Peyer's patch (tissue), 4 donors: Measurements from ENCODE around the gene TMEM17.

Experiments used
- POLR2A ChIP-seq, 2 donors: fragments of 450-650 bp; IDR thresholded peaks; one replicate each; pipeline ENCODE4 v1.5.1; 2017; ENCODE audit warnings: antibody characterized with exemption in 2 of 2, mild to moderate bottlenecking in 2 of 2, moderate library complexity in 2 of 2
- TF ChIP-seq, protein P1 (sequence below), 6 experiments: fragments of 450-650 bp in 4 of 6; fragments of 200-600 bp in 2 of 6; sonication (generic) in 1 of 6; IDR thresholded peaks; one replicate each; pipeline ENCODE4 v1.5.1; 2017 to 2019; ENCODE audit warnings: antibody characterized with exemption in 6 of 6, mild to moderate bottlenecking in 3 of 6, moderate library complexity in 1 of 6

DNA sequence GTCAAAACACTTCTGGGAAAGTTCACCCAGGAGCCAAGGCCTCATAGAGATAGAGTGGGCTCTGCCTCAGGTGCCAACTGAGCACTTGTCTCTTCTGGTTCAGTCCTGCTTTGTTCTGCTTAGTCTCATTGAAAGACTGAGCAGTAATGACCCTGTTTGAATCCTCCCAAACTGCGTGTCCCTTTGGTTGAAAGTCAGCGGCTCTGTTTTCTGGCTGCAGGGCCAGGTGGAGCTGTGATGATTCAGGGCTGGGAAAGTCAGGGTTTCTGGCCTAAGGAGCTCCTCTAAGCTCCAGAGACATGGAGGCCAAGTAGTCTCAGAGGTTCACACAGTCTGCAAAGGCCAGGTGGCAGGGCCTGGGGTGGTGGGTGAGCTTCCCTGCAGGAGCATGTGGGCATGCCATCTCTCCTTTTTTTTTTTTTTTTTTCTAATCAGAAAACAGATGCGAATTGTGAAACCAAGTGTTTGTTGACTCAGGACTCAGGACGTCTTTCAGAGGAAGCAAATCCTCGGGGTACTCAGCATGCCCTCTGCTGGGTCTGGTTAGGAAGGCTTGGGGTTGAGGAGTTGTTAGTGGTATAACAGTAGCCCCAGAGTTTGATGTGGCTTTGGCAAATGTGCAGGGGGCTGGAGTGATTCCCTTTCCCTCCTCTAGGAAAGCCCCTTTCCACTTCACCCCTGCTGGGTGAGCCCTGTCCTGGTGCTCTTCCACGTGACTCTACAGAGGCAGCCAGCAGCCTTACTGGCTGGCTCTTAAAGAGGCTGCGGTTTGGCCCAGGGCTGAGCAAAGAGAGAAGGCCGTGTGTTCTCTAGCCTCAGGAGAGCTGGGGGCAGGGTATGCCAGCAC lies 38.3 kb downstream of the TMEM17 start:
- no peak for TF ChIP-seq POLR2A (IDR thresholded peaks at IDR 0.05)
- TF ChIP-seq, protein P1, sequence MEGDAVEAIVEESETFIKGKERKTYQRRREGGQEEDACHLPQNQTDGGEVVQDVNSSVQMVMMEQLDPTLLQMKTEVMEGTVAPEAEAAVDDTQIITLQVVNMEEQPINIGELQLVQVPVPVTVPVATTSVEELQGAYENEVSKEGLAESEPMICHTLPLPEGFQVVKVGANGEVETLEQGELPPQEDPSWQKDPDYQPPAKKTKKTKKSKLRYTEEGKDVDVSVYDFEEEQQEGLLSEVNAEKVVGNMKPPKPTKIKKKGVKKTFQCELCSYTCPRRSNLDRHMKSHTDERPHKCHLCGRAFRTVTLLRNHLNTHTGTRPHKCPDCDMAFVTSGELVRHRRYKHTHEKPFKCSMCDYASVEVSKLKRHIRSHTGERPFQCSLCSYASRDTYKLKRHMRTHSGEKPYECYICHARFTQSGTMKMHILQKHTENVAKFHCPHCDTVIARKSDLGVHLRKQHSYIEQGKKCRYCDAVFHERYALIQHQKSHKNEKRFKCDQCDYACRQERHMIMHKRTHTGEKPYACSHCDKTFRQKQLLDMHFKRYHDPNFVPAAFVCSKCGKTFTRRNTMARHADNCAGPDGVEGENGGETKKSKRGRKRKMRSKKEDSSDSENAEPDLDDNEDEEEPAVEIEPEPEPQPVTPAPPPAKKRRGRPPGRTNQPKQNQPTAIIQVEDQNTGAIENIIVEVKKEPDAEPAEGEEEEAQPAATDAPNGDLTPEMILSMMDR (IDR thresholded peaks at IDR 0.05): no peak
